SU-DHL-6 (cell line): ENCODE results near the gene FAM78B.

Experiments used
- H2AFZ ChIP-seq: fragments of 200-600 bp; sonication (generic); 2 replicates; pipeline ENCODE4 v1.6.1; 2014; ENCODE audit warnings: low read depth, mild to moderate bottlenecking, moderate library complexity, mixed read lengths, antibody characterized with exemption, low read length; ENCODE audit not compliant: severe bottlenecking
- H3F3A ChIP-seq: fragments of 200-600 bp; shearing (Covaris generic); 2 replicates; pipeline ENCODE4 v1.6.0; 2016; ENCODE audit warnings: antibody characterized with exemption, mild to moderate bottlenecking; ENCODE audit not compliant: insufficient read depth
- H3K27ac ChIP-seq: fragments of 200-600 bp; sonication (generic); 2 replicates; pipeline ENCODE4 v1.5.1; 2016; ENCODE audit warnings: low read depth, mild to moderate bottlenecking, low read length, moderate library complexity, mixed read lengths
- H3K27me3 ChIP-seq: fragments of 200-600 bp; sonication (generic), shearing (Covaris generic); 2 replicates; pipeline ENCODE4 v1.6.0; 2014; ENCODE audit warnings: mild to moderate bottlenecking, low read length
- H3K36me3 ChIP-seq: fragments of 200-600 bp; sonication (generic); 2 replicates; pipeline ENCODE4 v1.6.1; 2014; ENCODE audit warnings: mild to moderate bottlenecking, low read length, mixed read lengths
- H3K4me2 ChIP-seq: fragments of 300-600, 200-600 bp; shearing (Covaris generic), sonication (generic); 2 replicates; pipeline ENCODE4 v1.6.0; 2014; ENCODE audit warnings: low read length, low read depth, mild to moderate bottlenecking; ENCODE audit not compliant: poor library complexity, severe bottlenecking
- H3K4me3 ChIP-seq: fragments of 200-600 bp; sonication (generic); 2 replicates; pipeline ENCODE4 v1.5.1; 2014; ENCODE audit warnings: antibody characterized with exemption, low read length, mild to moderate bottlenecking, mixed read lengths; ENCODE audit not compliant: insufficient read depth, poor library complexity, severe bottlenecking
- H3K79me2 ChIP-seq: fragments of 200-600 bp; sonication (generic); 2 replicates; pipeline ENCODE4 v1.6.1; 2014; ENCODE audit warnings: mild to moderate bottlenecking, low read length, moderate library complexity; ENCODE audit not compliant: insufficient read depth
- H3K9ac ChIP-seq: fragments of 200-600 bp; sonication (generic); 2 replicates; pipeline ENCODE4 v1.7.0; 2014; ENCODE audit warnings: mild to moderate bottlenecking, low read length
- H3K9me2 ChIP-seq: fragments of 200-600 bp; sonication (generic); replicated peaks from 2 replicates; pipeline ENCODE4 v1.6.1; 2014; ENCODE audit warnings: low read length; ENCODE audit not compliant: insufficient read depth
- H3K9me3 ChIP-seq: fragments of 200-600 bp; sonication (generic); 2 replicates; pipeline ENCODE4 v1.6.1; 2014; ENCODE audit warnings: low read length, mixed read lengths; ENCODE audit not compliant: insufficient read depth
- H4K20me1 ChIP-seq: fragments of 200-600 bp; sonication (generic); 2 replicates; pipeline ENCODE4 v1.6.1; 2014; ENCODE audit warnings: low read depth, mild to moderate bottlenecking, antibody characterized with exemption, low read length, moderate library complexity, mixed read lengths
- CTCF ChIP-seq: fragments of 200-600 bp; sonication (generic); IDR thresholded peaks from one replicate; pipeline ENCODE4 v1.5.1; 2017; ENCODE audit warnings: antibody characterized with exemption, mild to moderate bottlenecking, low read length, moderate library complexity; ENCODE audit not compliant: insufficient read depth, poor library complexity, severe bottlenecking
- EZH2phosphoT487 ChIP-seq: fragments of 200-600 bp; sonication (generic), shearing (Covaris generic); conservative IDR thresholded peaks from 2 replicates; pipeline ENCODE4 v1.6.1; 2018; ENCODE audit warnings: mild to moderate bottlenecking, antibody characterized with exemption, low read length, moderate library complexity, mixed read lengths

Gene FAM78B

GRCh38 chr1:166170726-166171125 is 3.9 kb upstream of the FAM78B start:
- Histone ChIP-seq H4K20me1 (no peaks in the 10 kb centered on the region), H3K9me2 (no peaks in the 10 kb centered on the region), H3K36me3 (no peaks in the 10 kb centered on the region), H3K27me3 (no peaks in the 10 kb centered on the region), H3K4me3 (no peak overlapping the region), H3K27ac (no peak overlapping the region), H2AFZ (no peak overlapping the region), H3K9me3 (no peaks in the 10 kb centered on the region), H3F3A (no peaks in the 10 kb centered on the region), H3K9ac (no peak overlapping the region), H3K4me2 (no peak overlapping the region), H3K79me2 (no peaks in the 10 kb centered on the region)
- TF ChIP-seq EZH2phosphoT487 (no peak), CTCF (no peak)

GRCh38 chr1:166170075-166170474 is 3.3 kb upstream of the FAM78B start:
- no peak overlapping the region for H3K27ac ChIP-seq
- no peaks in the 10 kb centered on the region for H4K20me1 ChIP-seq
- no peak overlapping the region for H2AFZ ChIP-seq
- H3K79me2 ChIP-seq, result no peaks in the 10 kb centered on the region
- H3K36me3 ChIP-seq, result no peaks in the 10 kb centered on the region
- H3F3A ChIP-seq, result no peaks in the 10 kb centered on the region
- no peaks in the 10 kb centered on the region for H3K9me2 ChIP-seq
- H3K27me3 ChIP-seq, result no peaks in the 10 kb centered on the region
- no peak overlapping the region for H3K4me2 ChIP-seq
- H3K4me3 ChIP-seq, result no peak overlapping the region
- TF ChIP-seq CTCF (no peak), EZH2phosphoT487 (no peak)
- H3K9me3 ChIP-seq, result no peaks in the 10 kb centered on the region
- no peak overlapping the region for H3K9ac ChIP-seq

- Histone ChIP-seq H3K4me2 (no peak overlapping the region), H4K20me1 (no peaks in the 10 kb centered on the region), H3K9ac (no peak overlapping the region), H3K36me3 (no peaks in the 10 kb centered on the region), H3K27ac (no peak overlapping the region), H3F3A (no peaks in the 10 kb centered on the region), H3K79me2 (no peaks in the 10 kb centered on the region), H2AFZ (no peak overlapping the region), H3K9me2 (no peaks in the 10 kb centered on the region), H3K9me3 (no peaks in the 10 kb centered on the region), H3K27me3 (no peaks in the 10 kb centered on the region), H3K4me3 (no peak overlapping the region)
- TF ChIP-seq EZH2phosphoT487 (no peak), CTCF (no peak)
These were observed 2.4 kb upstream of the FAM78B start for GRCh38 chr1:166169182-166169581.
